ENCODE measurements around the gene UHRF2.

UHRF2 gene

GRCh38 chr9:6467006-6467625, 54.1 kb downstream of the UHRF2 start:
- DNase-seq (ENCODE audit: low read depth) = no peak
- no peak overlapping the region for H3K4me3 ChIP-seq (ENCODE audit: low read length)
- TF ChIP-seq CTCF (conservative IDR thresholded peaks at IDR 0.05; ENCODE audit: low read depth, low read length) = no peak

- no peak overlapping the region for H3K4me3 ChIP-seq (ENCODE audit: low read length)
- DNase-seq (ENCODE audit: low read depth) = peak; percentile 55
- TF ChIP-seq CTCF (conservative IDR thresholded peaks at IDR 0.05; ENCODE audit: low read depth, low read length) = no peak
These were observed 58.3 kb downstream of the UHRF2 start for GRCh38 chr9:6471231-6471850.

GRCh38 chr9:6473151-6473550, 60.2 kb downstream of the UHRF2 start:
- no peak overlapping the region for H3K4me3 ChIP-seq (ENCODE audit: low read length)
- TF ChIP-seq CTCF (conservative IDR thresholded peaks at IDR 0.05; ENCODE audit: low read depth, low read length) = no peak
- DNase-seq (ENCODE audit: low read depth) = no peak

GRCh38 chr9:6479959-6480358, 67.0 kb downstream of the UHRF2 start:
- no peak for DNase-seq (ENCODE audit: low read depth)
- no peak for TF ChIP-seq CTCF (conservative IDR thresholded peaks at IDR 0.05; ENCODE audit: low read depth, low read length)
- no peak overlapping the region for H3K4me3 ChIP-seq (ENCODE audit: low read length)

- no peak overlapping the region for H3K4me3 ChIP-seq (ENCODE audit: low read length)
- no peak for TF ChIP-seq CTCF (conservative IDR thresholded peaks at IDR 0.05; ENCODE audit: low read depth, low read length)
- no peak for DNase-seq (ENCODE audit: low read depth)
These were observed 71.2 kb downstream of the UHRF2 start for GRCh38 chr9:6484210-6484609.

- no peak for TF ChIP-seq CTCF (conservative IDR thresholded peaks at IDR 0.05; ENCODE audit: low read depth, low read length)
- no peak overlapping the region for H3K4me3 ChIP-seq (ENCODE audit: low read length)
- no peak for DNase-seq (ENCODE audit: low read depth)
These were observed 75.4 kb downstream of the UHRF2 start for GRCh38 chr9:6488395-6488794.

GRCh38 chr9:6489099-6489498, 76.1 kb downstream of the UHRF2 start:
- no peak overlapping the region for H3K4me3 ChIP-seq (ENCODE audit: low read length)
- no peak for TF ChIP-seq CTCF (conservative IDR thresholded peaks at IDR 0.05; ENCODE audit: low read depth, low read length)
- DNase-seq (ENCODE audit: low read depth) = no peak

Measured in retinal pigment epithelial cell (primary cell).